ACC112 (cell line): ENCODE results near the gene EPHA8.

Experiments
- H2AFZ ChIP-seq: fragments of 200-600 bp; sonication (generic); one replicate; pipeline ENCODE4 v1.6.0; 2017; ENCODE audit warnings: antibody characterized with exemption, low read length; ENCODE audit not compliant: unreplicated experiment
- H3K27ac ChIP-seq: fragments of 200-600 bp; sonication (generic); 2 replicates; pipeline ENCODE4 v1.5.1; 2014; ENCODE audit warnings: low read depth, mild to moderate bottlenecking, antibody characterized with exemption, low read length, moderate library complexity
- H3K27me3 ChIP-seq: fragments of 200-600 bp; sonication (generic); 2 replicates; pipeline ENCODE4 v1.6.1; 2014; ENCODE audit warnings: mild to moderate bottlenecking, antibody characterized with exemption, low read length, moderate library complexity, mixed read lengths; ENCODE audit not compliant: insufficient read depth
- H3K36me3 ChIP-seq: fragments of 200-600 bp; sonication (generic); 2 replicates; pipeline ENCODE4 v1.6.1; 2016; ENCODE audit warnings: mild to moderate bottlenecking, antibody characterized with exemption, low read length, moderate library complexity, mixed read lengths; ENCODE audit not compliant: insufficient read depth
- H3K4me1 ChIP-seq: fragments of 200-600 bp; sonication (generic); one replicate; pipeline ENCODE4 v1.6.1; 2016; ENCODE audit warnings: low read length, mixed read lengths; ENCODE audit not compliant: insufficient read depth, unreplicated experiment, control insufficient read depth
- H3K4me3 ChIP-seq: fragments of 200-600 bp; sonication (generic); 2 replicates; pipeline ENCODE4 v1.5.1; 2014; ENCODE audit warnings: mild to moderate bottlenecking, low read depth, low read length
- H3K79me2 ChIP-seq: fragments of 200-600 bp; sonication (generic); one replicate; pipeline ENCODE4 v1.6.0; 2016; ENCODE audit warnings: low read length; ENCODE audit not compliant: control insufficient read depth, unreplicated experiment, insufficient read depth

Gene EPHA8

DNA sequence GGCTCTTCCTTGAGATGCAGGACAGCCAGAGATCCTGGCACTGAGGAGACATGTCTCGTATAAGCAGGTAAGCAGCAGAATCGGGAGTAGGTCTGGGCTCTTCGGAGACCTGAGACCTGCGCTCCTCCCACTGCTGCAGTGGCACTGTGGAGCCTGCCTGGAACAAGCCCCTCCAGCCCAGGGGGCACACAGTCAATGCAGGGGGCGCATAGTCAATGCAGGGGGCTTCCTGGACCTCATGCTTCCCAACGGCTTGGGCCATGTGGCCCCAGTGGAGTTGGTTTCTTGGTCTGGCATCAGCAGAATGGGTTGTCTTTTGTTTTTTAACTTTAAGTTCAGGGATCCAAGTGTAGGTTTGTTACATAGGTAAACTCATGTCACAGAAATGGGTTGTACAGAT lies 27.9 kb upstream of the EPHA8 start:
- no peak overlapping the region for H3K4me3 ChIP-seq
- peaks cover 5% of the 10 kb centered on the region for H3K4me1 ChIP-seq
- H2AFZ ChIP-seq = no peak overlapping the region
- H3K36me3 ChIP-seq = no peaks in the 10 kb centered on the region
- no peaks in the 10 kb centered on the region for H3K27me3 ChIP-seq
- H3K27ac ChIP-seq = no peak overlapping the region
- H3K79me2 ChIP-seq = no peaks in the 10 kb centered on the region

DNA sequence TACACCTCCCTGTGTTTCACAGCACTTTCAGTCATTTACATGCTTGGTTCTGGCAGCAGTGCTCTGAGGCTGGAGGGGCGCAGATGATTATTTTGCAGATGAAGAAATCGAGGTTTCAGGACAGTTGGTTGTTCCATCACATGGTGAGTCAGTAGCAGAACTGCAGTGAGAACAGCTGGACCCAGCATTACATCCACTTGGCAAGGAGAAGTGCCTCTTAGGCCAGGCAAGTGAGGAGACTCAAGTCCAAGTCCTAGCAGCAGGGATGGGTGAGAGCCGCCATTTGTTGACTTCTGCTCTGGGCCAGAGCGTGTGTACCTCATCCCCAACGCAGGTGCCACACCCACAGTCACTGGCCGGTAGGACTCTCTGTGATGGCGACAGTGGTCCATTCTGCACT lies 26.8 kb upstream of the EPHA8 start:
- Histone ChIP-seq H3K27me3 (no peaks in the 10 kb centered on the region), H3K36me3 (no peaks in the 10 kb centered on the region)

DNA sequence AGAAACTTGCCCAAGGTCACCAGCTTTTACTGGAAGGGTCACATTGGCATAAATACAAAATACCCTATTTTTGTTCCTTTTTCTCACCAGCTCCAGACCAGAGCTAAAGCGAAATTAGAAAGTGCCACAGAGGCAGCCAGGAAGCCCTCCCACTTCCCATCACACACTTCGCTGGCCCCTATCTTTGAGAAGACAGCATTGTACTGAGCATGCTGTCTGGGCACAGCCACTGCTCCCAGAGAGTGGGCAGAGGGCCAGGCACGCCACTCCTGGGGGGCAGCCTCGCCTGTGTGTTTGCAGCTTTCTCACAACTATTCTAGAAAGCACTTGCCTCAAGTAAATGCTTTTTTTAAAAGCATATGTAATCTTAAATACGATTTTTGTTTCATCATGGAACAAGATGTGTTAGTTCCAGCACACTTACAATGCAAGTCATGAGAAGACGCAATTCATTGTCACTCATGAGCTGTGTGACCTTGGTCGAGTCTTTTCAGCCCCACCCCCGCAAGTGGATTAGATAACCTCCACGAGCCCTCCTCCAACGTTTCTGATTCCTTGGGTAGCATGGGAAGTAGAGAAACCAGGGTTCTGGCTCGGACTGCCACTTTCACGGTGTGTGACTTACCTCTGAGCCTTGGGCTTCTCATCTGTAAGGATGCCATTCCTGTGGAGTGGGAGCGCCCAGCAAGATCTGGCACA lies 25.7 kb upstream of the EPHA8 start:
- no peaks in the 10 kb centered on the region for H3K79me2 ChIP-seq
- H3K36me3 ChIP-seq = no peaks in the 10 kb centered on the region
- no peaks in the 10 kb centered on the region for H3K27me3 ChIP-seq
- H2AFZ ChIP-seq = no peak overlapping the region
- H3K27ac ChIP-seq = no peak overlapping the region
- no peak overlapping the region for H3K4me3 ChIP-seq
- H3K4me1 ChIP-seq = peaks cover 7% of the 10 kb centered on the region

More for the DNA sequence above, 26.8 kb upstream of the EPHA8 start:
- Histone ChIP-seq H3K79me2 (no peaks in the 10 kb centered on the region), H2AFZ (no peak overlapping the region), H3K27ac (no peak overlapping the region), H3K4me3 (no peak overlapping the region), H3K4me1 (peaks cover 7% of the 10 kb centered on the region)

DNA sequence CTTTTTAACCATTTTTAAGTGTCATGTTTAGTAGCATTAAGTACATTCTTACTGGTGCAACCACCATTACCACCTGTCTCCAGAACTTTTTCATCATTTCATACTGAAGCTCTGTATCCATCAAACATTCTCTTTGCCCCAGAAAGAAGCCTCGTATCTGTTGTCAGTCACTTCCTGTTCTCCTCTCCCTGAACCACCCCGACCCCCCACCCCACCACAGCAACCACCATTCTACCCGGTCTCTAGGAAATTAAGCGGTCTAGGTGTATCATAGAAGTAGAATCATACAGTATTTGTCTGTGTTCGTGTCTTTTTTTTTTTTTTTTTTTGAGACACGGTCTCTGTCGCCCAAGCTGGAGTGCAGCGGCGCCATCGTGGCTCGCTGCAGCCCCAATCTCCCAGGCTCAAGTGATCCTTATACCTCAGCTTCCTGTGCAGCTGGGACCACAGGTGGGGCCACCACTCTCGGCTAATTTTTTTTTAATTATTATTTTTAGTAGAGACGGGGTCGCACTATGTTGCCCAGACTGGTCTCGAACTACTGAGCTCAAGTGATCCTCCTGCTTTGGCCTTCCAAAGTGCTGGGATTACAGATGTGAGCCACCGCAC lies 23.7 kb upstream of the EPHA8 start:
- Histone ChIP-seq H3K4me1 (peaks cover 7% of the 10 kb centered on the region), H3K27me3 (no peaks in the 10 kb centered on the region), H3K4me3 (no peak overlapping the region), H3K36me3 (no peaks in the 10 kb centered on the region), H3K79me2 (no peaks in the 10 kb centered on the region), H2AFZ (no peak overlapping the region), H3K27ac (no peak overlapping the region)

DNA sequence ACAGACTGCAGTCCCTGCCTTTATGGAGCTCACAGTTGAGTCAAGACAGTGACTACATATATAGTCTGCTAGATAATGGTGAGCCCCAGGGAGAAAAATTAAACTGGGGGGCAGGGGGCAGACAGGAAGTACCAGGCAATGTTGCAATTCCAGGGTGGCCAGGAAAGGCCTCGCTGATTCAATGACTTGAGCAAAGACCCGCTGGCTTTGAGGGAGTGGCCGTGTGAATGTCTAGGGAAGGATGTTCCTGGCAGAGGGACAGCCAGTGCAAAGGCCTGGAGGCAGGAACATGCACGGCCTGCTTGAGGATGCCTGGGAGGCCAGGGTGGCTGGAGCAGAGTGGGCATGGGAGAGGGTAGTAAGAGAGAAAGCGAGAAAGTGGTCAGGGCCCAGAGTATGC lies 23.0 kb upstream of the EPHA8 start:
- H3K4me3 ChIP-seq = no peak overlapping the region
- H3K79me2 ChIP-seq = no peaks in the 10 kb centered on the region
- H3K36me3 ChIP-seq = no peaks in the 10 kb centered on the region
- H3K4me1 ChIP-seq = peaks cover 7% of the 10 kb centered on the region
- no peak overlapping the region for H2AFZ ChIP-seq
- peaks cover 2% of the 10 kb centered on the region for H3K27me3 ChIP-seq
- H3K27ac ChIP-seq = no peak overlapping the region

DNA sequence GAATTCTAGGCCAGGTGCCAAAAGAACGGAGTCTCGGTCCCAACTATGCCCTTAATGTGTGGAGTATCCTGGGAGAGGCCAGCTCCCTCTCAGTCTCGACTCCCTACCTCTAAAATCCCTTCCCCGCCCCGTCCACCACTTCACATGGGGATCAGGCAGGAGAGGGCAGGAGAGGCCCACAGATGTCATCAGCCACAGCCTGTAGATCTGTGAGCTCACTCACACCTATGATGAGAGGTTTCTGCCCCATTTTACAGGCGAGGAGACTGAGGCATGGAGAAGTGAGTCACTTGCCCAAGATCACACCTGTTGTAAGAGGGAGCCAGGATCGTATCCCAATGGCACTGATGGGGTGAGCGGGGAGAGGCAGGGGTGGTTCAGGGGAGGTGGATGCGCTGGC lies 20.4 kb upstream of the EPHA8 start:
- H3K4me3 ChIP-seq = no peak overlapping the region
- H3K36me3 ChIP-seq = no peaks in the 10 kb centered on the region
- H2AFZ ChIP-seq = no peak overlapping the region
- H3K79me2 ChIP-seq = no peaks in the 10 kb centered on the region
- peaks cover 7% of the 10 kb centered on the region for H3K4me1 ChIP-seq
- H3K27ac ChIP-seq = no peak overlapping the region
- peaks cover 26% of the 10 kb centered on the region for H3K27me3 ChIP-seq

DNA sequence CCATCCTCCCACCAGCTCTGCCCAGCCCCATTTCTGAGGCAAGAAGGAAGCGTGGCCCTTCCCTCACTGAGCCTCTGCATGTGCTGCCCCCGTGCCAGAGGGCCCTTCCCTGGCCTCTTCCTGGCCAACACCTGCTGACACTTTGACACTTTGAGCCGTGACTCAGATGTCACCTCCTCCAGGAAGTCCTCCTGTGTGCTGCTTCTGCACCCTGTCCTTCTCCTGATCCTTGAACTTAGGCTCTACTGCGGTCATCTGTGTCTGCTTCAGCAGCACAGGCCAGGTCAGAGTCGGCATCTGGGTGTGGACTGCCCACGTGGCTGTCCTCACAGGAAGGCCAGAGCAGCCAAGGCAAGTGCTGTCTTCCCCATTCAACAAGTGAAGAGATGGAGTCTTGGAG lies 19.6 kb upstream of the EPHA8 start:
- Histone ChIP-seq H3K36me3 (no peaks in the 10 kb centered on the region), H3K4me3 (no peak overlapping the region), H2AFZ (no peak overlapping the region), H3K79me2 (no peaks in the 10 kb centered on the region), H3K4me1 (peaks cover 7% of the 10 kb centered on the region), H3K27me3 (peaks cover 34% of the 10 kb centered on the region), H3K27ac (no peak overlapping the region)

DNA sequence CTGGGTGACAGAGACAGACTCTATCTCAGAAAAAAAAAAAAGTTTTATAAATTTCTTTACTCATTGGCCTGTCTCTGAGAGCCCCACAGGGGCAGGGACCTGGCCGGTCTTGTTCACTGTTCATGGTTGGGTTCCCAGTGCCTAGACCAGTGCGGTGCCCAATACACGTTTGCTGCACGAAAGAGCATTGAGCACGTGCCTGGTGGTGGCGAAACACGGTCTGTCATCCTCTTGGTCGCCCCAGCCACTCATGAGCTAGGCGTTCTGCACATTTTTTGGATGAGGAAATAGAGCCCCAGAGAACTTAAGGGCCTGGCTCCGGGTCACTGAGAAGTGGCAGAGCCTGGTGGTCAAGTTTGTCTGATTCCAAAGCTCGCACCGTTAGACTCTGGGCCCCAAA lies 18.7 kb upstream of the EPHA8 start:
- peaks cover 7% of the 10 kb centered on the region for H3K4me1 ChIP-seq
- H3K4me3 ChIP-seq = no peak overlapping the region
- H3K36me3 ChIP-seq = no peaks in the 10 kb centered on the region
- no peak overlapping the region for H2AFZ ChIP-seq
- no peak overlapping the region for H3K27ac ChIP-seq
- no peaks in the 10 kb centered on the region for H3K79me2 ChIP-seq
- peaks cover 40% of the 10 kb centered on the region for H3K27me3 ChIP-seq

DNA sequence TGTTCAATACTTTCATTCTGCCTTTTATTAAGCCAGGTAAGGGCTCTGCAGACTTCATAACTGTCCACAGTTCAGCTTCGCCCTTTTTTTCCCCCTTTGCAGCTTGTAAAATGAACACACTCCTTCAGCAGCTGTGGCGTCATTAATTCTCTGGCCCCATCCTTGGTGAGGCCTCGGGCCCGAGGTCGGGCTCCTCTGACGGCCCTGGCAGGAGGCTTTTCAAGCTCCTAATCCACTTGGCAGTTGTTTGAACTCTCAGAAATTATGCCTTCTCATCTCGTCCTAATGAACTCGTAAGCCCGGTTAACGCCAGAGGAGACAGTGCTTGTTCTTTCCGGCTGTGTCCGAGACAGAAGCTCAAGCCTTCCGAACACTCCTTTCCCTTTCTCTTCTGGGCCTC lies 18.1 kb upstream of the EPHA8 start:
- Histone ChIP-seq H3K27me3 (peaks cover 41% of the 10 kb centered on the region), H3K27ac (no peak overlapping the region), H2AFZ (no peak overlapping the region), H3K4me1 (peaks cover 5% of the 10 kb centered on the region), H3K36me3 (no peaks in the 10 kb centered on the region), H3K79me2 (no peaks in the 10 kb centered on the region), H3K4me3 (no peak overlapping the region)

DNA sequence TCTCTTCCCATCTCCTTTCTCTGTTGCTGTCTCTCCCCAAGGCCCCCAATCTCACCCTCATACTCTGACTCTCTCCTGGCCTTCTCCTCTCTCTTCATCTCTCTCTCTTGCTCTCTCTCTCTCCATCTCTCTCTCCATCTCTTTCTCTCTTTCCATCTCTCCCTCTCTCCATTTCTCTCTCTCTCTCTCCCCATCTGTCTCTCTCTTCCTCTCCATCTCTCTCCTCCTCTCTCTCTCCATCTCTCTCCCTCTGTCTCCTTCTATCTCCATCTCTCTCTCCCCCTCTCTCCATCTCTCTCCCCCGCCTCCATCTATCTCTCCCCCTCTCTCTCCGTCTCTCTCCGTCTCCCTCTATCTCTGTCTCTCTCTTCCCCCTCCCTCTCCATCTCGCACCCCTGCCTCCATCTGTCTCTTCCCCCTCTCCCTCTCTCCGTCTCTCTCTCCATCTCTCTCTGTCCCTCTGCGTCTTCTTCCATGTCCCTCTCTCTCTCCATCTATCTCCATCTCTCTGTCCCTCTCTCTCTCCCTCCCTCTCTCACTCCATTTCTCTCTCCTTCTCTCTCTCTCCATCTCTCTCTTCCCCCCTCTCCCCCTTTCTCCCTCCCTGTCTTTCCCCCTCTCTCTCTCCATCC lies 16.0 kb upstream of the EPHA8 start:
- no peak overlapping the region for H3K27ac ChIP-seq
- no peaks in the 10 kb centered on the region for H3K4me1 ChIP-seq
- H3K4me3 ChIP-seq = no peak overlapping the region
- no peaks in the 10 kb centered on the region for H3K36me3 ChIP-seq
- H3K79me2 ChIP-seq = no peaks in the 10 kb centered on the region
- H3K27me3 ChIP-seq = peaks cover 45% of the 10 kb centered on the region
- no peak overlapping the region for H2AFZ ChIP-seq
